HepG2 (cell line): ENCODE results near the gene KCNJ5. TPM values are rescaled to one million over a fixed set of nuclear protein-coding genes. Genes with fewer than 3 reads are reported as not detected.

Experiments used
- PAX8 ChIP-seq: sonication (generic); formaldehyde crosslinking; IDR thresholded peaks from 2 replicates; pipeline ENCODE4 v1.8.0; 2022; ENCODE audit warnings: mild to moderate bottlenecking, missing genetic modification reagents, borderline replicate concordance
- RERE ChIP-seq: IDR thresholded peaks from 2 replicates; pipeline ENCODE4 v1.6.1; 2016; ENCODE audit warnings: low read depth, missing genetic modification reagents, missing compliant biosample characterization
- ZBED4 ChIP-seq: sonication (generic); formaldehyde crosslinking; IDR thresholded peaks from 2 replicates; pipeline ENCODE4 v1.4.0; 2020; ENCODE audit warnings: missing genetic modification reagents, borderline replicate concordance
- ZMYM3 ChIP-seq: sonication (generic); formaldehyde crosslinking; IDR thresholded peaks from 2 replicates; pipeline ENCODE4 v1.5.1; 2020; ENCODE audit warnings: mild to moderate bottlenecking, missing genetic modification reagents
- ZNF576 ChIP-seq: sonication (generic); formaldehyde crosslinking; IDR thresholded peaks from 2 replicates; pipeline ENCODE4 v1.4.0; 2020; ENCODE audit warnings: mild to moderate bottlenecking, missing genetic modification reagents
- ZNF816 ChIP-seq: sonication (generic); formaldehyde crosslinking; IDR thresholded peaks from 2 replicates; pipeline ENCODE4 v1.8.0; 2022; ENCODE audit warnings: missing genetic modification reagents, mild to moderate bottlenecking, borderline replicate concordance
- polyA plus RNA-seq, 8 experiments: library from polyadenylated mRNA; depleted of rRNA in 3 of 8; stranded (reverse) in 7 of 8; unstranded in 1 of 8; fragments of >200 nt; fragmentation: Illumina TruSeq in 4 of 8; extraction: Trizol in 4 of 8; gene quantifications; 2 replicates each; pipeline versions ENCODE4 v1.2.1 to v1.2.3, GENCODE V29; 2011 to 2016; ENCODE audit warnings: low read depth in 4 of 8, missing spikeins in 1 of 8, mixed read lengths in 1 of 8; ENCODE audit not compliant: insufficient read depth in 1 of 8
- total RNA-seq, 5 experiments: library from RNA; depleted of rRNA; stranded (reverse); fragments of >200 nt; fragmentation: Illumina TruSeq; extraction: Trizol; gene quantifications; 2 replicates each; pipeline ENCODE4 v1.2.3, GENCODE V29; 2016; ENCODE audit warnings: low read depth in 1 of 5

KCNJ5 gene
- total and polyA plus RNA-seq, 2 of the 13 experiments (the other 11 are each of a cell fraction or from before 2014, with no cell fraction given), result not detected

- TF ChIP-seq RERE (CRISPR knock-in tag) (no peak), PAX8 (no peak), ZNF816 (no peak), ZNF576 (CRISPR knock-in tag) (no peak), ZMYM3 (CRISPR knock-in tag) (no peak), ZBED4 (CRISPR knock-in tag) (no peak)
These were observed 49.0 kb downstream of the KCNJ5 start (continued) for GRCh38 chr11:128940156-128940555.
